Central memory CD4-positive, alpha-beta T cell (primary cell): ENCODE measurements around the gene MOB3B.

Experiments
- DNase-seq: peaks from one replicate; pipeline ENCODE4 v3.0.0; 2022

Gene MOB3B

DNA sequence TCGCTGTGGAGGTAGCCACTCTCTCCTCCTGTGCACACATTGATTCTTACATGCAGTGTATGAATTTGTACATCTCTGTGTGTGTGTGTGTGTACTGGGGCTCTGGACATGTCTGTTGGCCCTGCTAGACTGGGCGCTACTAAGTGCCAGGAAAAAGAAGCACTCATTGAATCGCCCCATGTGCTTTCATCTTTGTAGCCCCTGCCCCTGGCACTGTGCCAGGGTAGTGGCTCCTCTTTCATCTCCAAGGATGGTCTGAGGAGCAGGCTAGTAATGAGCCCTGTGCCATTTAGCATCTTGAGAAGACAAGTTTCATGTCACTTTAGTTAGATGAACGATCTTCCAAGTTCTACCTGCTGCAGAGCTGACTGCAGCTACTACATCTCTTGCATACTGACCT lies 198.2 kb downstream of the MOB3B start:
- no peak for DNase-seq

DNA sequence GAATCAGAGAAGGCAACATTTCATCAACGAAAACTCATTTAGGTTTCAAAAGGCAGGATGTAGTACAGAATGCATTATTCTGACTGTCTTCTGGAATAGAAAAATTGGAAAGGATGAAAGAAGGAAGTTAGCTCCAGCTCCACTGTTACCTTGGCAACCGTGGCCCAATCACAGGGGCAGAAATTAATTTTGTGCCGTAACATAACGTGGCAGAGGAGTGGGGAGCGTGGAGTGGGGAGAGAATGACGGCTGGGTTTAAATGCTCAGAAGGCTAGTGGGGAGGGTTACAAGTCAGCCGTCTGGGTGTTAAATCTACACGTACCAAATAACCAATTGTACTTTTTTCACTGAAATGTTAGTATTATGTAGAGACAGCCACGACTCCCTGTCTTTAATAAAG lies 200.3 kb downstream of the MOB3B start:
- no peak for DNase-seq

DNA sequence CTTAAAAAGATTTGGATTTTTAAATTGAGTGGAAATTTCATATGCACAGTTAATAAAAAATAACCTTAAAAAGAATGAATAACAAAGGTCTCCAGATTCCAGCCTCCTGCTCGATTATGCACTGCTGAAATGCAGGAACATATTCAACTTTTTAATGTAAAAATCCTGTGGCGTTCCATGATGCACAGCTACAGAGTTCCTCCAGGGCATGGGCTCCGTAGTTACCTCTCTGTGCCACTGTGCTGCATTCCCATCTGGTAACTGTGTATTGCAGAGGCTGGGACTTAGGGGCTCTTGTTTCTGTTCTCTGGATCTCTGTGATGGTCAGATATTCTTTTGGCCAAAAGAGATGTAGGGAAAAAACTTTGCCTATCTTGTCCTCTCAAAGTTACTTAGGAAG lies 201.1 kb downstream of the MOB3B start:
- no peak for DNase-seq

DNA sequence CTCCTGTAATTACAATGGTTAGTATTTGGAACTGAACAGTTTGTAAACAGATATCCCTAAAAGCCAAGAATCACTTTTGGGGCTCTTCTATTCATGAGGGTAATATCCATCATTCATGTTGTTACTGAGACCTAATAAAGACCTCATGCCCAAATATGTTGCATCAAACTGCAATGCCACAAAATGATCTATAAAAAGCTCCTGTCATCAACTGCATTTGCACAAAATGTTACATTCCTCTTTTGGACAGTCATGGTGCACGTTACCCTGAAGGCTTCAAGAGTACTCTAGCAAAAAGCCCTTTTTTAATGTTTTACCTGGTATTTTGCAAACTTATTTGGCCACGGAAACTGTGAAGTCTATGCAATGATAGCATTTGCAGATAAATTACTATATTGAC lies 218.4 kb downstream of the MOB3B start:
- DNase-seq: no peak

DNA sequence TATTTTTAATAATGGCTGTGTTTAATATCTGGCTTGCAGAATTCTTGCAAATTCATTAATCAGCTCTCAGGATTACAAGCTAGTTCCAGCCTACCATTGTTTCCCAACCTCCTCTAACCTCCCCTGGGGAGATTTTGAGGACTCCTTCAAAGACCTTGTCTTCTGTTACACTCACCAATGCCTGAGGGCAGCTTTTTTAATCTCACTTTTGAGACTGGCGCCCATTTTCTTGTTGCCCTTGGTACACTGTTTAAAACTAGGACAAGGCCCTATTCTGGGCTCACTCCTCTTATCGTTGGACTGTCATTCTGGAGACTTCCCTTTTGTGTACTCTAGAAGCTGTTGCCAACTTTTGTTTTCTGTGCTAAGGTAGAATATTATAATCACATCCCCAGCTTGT lies 219.0 kb downstream of the MOB3B start:
- DNase-seq: no peak

DNA sequence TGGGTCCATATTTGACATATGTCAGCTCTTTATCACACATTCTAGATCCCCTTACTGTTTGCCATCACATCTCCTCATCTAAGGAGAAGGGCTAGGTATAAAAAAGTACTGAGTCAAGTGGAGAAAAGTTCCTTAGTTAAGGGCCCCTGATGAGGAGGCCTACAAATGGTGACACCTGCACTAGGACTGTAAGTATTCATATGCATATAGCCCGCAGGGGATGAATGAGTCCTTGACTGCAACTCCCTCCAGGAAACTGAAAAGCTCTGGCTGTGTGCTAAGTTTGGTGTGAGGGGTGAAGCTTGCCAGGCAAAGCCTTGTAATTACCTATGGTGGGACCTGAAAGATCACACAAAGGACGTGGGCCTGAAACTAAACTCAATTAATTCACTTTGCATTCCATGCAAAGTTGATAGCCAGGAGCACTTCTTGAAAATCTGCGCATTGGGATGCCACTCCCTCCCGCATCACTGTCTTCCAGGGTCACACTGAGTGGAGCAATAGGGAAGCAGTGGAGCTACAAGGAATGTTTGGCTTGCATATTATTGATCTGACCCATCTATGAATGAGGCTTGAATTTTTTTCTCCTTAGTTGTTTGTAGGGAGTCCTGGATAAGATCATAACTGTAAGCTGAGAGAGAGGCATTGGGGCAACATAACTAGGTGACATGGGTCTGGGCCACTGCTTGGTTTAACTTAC lies 220.8 kb downstream of the MOB3B start:
- no peak for DNase-seq

DNA sequence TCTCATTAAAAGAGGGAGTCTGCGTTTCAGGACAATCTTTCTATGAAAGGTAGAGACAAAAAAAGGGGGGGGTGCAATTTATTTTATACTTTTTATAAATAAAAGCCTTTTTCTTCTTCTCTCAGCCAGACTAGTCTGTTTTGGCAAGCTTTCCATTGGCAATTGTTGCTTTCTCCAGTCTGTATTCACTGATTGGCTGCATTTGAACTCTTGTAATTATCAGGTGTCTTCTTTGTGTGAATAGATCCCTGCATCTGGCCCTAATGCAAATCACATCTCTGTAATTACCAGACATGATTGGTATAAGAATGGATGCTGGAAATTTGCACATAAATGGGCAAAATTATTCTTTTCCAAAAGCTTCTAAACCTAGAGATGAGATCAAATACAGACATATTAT lies 225.1 kb downstream of the MOB3B start:
- no peak for DNase-seq

DNA sequence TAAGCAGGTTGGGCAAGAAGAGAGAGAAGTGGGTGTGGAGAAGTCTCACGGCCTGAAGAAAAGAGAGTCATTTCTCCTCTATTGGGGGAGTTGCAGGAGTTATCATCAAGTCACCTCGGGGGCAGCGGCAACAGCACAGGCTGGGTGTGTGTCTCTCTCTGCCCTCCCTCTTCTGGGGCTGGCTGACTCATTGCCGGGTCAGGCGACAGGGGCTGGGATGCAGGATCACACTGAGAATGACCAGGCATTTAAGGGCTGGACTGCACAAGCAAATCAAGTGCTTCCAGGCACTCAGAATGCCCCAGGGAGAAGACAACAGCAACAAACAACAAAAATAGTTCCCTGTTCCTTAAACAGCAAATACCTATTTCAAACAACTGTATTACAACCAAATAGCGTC lies 226.4 kb downstream of the MOB3B start:
- DNase-seq: no peak

DNA sequence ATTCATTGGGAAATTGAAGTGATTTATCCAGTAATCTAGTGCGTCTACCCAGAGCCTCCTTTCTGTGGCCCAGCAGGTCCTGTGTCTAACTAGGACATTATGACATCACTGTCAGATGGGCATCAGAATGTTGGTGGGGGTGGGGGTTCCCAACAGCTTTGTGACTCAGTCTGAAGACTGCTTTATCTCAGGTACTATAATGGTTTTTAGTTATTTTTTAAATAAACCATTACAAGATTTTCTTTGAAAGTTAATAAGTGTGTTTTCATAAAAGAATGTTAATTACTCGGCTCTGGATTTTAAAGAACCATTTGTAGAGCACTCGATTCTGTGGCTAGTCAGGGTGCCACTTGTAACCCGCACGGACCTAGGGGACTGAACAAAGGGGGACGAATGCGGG lies 232.6 kb downstream of the MOB3B start, which contains the start of gene EQTN:
EQTN (minus strand) TSS at position 101 of the 400 bp plus-strand sequence; CDS start at position 6, 95 bp downstream.
- no peak for DNase-seq

DNA sequence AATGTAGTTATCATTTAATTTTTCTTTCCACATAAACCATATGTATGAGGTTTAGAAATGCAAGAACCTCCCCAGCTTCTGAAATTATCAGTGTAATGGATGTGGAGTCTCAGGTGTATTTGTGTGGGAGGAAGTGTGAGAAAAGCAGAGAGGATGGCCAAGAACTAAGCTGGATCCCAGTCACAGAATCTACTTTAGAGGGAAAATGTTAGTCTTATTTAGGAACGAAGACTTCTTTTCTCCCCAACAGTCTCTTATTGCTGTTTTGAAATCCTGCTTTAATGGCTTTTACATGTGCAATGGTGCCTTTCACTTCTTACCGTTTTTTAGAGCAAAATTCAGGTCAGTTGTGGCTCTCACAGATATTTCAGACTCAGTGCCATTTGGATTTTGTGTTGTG lies 235.6 kb downstream of the MOB3B start:
- DNase-seq: no peak

DNA sequence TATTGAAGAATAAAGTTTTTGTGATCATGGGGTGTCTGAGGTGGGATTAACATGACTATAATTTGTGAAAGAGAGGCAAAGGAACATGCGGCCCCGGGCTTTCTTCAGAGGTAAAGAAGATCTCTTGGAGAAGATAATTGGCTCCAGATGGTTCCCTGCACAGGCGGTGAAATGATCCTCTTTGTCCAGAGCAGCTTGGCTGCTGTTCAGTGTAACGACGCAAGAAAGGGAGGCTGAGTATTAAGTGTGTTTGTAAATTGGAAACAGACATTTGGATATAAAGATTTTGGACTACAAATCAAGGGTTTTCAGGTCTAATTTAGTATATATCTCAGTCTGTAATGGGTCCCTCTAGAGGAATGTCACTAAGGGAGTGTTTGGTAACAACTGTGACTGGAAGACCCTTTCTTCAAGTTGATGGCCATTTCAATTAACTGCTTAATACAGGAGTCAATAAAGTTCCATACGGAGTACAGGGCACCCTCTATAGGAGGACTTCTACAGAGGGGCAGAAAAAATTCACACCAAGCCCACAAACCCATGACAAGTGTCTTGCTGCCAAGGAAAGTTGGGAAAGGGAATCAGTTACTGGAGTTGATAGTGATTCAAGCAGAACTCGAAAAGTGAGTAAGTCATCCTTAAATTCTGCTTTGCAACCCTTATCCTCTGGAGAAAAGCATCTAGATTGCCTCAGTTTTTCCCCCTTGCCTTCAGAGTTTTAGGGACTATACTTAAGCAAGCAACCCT lies 236.8 kb downstream of the MOB3B start:
- DNase-seq: no peak

DNA sequence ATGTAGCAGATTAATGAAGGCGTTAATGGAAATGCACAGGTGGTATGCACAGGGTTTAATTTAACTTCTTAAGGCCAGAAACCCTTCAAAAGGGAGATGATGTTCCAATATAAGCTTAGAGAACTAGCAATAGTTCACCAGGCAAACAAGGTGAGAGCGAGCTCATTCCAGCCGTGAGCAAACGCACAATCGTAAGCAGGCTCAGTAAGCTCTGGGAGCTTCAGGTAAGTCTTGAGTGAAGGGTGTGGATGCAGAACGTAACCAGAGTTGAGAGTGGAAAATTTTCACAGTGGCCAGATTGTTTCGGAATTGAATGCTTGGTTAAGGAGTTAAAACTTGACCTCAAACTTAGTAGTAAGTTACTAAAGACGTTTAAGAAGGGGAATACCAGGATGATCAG lies 238.3 kb downstream of the MOB3B start:
- DNase-seq: no peak

DNA sequence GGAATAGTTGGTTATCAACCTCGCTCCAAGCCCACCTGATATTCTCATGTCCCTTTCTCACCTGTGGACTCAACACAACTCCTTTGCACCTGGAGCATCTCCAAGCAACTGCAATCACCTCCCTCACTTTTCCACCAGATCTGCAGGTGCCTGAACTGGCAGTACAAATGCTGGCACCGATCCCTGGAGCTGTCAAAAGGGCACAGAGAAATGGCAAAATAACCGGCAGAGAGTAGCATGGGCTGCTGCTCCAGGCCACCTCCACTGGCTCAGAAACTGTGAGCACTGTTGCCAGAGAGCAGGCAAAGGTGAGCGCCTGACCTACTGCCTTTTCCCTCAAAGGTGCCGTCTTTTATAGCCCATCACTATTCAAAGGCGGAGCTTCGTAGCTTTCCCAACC lies 247.3 kb downstream of the MOB3B start:
- no peak for DNase-seq

DNA sequence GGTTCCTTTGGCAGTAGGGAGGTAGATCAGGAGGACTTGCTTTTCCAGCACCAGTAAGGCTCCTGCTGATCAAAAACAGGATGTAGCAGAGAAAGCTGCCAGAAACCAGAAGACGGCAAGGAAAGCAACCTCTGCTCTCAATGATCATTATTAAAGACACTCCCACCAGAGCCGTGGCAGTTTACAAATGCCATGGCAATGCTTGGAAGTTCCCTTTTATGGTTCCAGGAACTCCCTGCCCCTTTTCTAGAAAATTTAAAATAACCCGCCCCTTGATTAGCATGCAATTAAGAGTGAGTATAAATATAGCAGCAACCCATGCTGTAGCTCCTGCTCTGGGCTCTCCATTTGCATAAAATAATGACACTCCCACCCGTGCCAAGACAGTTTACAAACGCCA lies 248.8 kb downstream of the MOB3B start:
- no peak for DNase-seq

DNA sequence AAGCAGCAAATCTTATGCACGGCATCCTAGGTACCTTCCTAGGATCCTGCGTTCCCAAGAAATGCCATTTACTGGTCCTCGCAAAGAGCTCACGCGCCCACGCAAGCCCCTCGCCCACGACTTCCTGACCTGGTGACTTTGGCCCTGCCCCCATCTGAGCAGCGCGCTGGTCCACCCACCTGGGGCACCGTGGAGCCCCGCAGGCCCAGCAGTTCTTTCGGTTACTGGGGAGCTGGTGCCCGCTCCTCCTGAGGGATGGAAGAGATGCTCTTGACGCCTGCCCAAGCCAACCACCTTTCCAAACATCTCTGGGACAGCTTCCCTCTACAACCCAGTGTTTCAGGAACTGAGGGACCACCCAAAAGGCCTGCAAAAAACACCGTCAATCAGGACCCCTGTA lies 249.4 kb downstream of the MOB3B start:
- no peak for DNase-seq

DNA sequence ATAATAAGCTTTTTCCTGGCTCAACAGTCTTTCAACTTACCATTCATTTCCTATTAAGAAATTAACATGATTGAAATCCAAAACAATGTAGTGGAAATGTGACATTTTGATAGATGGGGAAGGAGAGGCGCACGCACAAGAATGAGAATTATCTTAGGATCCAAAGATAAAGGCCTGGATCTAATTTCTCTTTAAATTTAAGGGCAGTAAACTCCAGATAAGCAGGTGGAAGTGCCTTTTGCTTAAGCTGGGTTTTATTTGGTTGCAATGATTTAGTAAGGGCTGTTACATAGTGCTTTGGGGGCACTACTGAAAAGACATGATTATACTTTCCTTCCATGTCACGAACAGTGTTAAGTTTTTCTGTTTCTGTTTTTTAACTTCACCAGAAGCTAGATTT lies 250.0 kb downstream of the MOB3B start:
- DNase-seq: no peak

DNA sequence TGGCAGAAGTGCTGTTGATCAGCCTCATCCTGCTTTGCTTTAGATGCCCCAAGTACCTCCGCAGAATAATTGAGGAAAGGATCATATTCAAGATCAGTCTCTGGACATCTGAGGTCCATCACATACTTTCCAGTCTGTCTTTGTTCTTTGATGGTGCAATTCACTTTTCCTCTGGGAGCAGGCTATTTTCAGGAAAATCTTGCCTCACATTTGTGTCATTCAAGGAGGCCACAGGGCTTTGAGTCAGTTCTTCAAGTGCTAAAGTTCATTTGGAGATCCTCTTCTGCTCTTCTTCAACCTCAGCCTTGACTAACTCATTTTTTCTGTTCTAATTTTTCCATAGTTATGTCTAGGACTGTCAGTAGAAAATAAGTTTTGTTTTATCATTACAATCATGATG lies 251.2 kb downstream of the MOB3B start:
- no peak for DNase-seq

DNA sequence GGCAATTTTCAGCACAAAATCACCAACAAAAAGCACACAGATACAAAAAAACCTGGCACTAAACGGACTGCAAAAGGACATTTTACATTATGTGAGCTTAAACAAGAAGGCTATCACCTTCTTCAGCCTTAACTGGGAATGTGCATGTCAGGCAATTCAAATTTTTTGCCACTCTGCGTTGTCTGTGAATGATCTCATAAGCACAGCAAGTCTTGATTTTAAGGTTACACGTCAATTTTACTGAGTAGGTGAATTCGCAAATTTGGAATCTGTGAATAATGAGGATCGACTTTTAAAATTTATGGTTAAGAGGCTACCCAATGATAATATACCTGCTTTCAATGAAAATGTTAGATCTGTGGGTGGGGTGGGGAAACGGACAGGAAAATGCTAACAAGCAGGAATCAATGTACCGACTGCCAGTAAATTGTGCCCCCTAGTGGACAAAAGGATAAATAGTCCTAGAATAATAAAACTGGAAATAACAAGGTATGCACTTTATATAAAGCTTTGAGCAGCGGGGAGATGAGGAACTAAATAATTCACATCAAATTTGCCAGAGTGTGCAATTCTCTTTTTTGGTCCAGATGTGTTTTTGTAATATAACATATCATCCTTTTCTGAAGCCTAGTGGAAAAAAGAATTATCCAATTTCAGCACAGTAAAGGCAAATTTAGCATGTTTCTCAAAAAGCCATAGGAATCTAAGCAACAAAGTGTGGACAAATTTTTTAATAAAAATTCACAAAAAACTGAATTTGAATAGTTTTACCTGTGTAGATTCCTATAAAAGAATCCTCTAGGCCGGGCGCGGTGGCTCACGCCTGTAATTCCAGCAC lies 253.2 kb downstream of the MOB3B start:
- DNase-seq: peak; percentile 19
